SIG-M5 treated with dmso at 0.1 percent for 504 hours (cell line): Measurements from ENCODE around the gene IKZF3.
"Not testable (repeated sequence)": the region's sequence is repeated elsewhere in the genome, so short reads cannot be mapped to it uniquely, and the experiment has no call there.

Experiments
- DNase-seq: peaks from one replicate; lab custom pipeline; 2025; ENCODE audit not compliant: unreplicated experiment; lab: John Stamatoyannopoulos, UW

The IKZF3 gene

DNA sequence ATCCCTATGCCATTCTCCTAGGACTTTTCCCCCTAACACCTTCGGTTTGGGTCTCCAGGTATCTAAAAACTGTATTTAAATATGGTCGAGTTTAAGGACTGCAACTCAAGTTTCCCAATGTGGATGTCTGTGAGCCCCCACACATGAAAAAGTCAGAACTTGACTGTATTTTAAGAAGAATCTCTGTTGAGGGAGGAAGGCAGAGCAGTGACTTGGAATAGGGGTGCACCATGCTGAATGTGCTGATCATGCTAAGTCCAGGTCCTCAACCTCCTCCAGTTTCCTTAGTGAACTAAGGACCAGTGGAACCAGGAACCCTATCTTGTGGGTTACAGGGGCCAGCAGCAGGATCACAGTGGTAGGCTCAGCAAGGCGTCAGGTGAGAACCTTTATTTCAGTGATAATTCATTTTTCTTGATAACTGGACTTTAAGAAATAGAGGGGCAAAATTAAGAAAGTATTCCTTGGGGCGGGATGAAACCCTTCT lies 106.9 kb downstream of the IKZF3 start:
- DNase-seq, result no peak

DNA sequence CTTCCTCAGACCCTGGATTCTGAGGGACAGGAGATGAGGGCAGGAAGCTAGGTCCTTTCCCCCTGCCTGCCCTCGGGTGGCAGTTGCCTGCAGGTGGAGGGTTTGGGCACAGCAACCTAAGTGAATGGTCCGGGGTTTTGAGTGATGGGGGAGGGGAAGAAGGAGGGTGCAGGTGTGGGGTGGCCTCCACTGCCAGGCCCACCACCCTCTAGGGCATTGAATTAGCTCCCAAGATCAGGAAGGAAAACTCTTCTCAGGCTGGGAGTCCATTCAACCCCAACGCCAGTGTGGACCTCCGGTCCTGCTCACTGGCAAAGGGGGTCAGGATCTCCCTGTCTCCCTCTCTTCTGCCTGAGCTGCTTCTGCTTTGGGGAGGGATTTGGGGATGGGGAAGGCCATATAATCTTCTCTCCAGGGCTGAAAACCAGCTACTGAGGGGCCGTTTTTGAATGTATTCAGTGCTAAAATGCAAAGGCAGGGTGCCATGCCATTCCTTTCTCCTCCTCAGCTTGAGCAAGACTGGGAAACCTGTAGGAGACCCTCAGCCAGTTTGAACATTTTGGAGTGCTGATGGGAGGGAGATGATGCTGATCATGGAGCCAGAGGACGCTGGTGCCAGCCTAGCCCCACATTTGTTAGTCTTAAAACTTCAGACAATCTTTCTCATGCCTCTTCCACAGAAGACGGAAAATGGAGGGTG lies 107.6 kb downstream of the IKZF3 start:
- no peak for DNase-seq

DNA sequence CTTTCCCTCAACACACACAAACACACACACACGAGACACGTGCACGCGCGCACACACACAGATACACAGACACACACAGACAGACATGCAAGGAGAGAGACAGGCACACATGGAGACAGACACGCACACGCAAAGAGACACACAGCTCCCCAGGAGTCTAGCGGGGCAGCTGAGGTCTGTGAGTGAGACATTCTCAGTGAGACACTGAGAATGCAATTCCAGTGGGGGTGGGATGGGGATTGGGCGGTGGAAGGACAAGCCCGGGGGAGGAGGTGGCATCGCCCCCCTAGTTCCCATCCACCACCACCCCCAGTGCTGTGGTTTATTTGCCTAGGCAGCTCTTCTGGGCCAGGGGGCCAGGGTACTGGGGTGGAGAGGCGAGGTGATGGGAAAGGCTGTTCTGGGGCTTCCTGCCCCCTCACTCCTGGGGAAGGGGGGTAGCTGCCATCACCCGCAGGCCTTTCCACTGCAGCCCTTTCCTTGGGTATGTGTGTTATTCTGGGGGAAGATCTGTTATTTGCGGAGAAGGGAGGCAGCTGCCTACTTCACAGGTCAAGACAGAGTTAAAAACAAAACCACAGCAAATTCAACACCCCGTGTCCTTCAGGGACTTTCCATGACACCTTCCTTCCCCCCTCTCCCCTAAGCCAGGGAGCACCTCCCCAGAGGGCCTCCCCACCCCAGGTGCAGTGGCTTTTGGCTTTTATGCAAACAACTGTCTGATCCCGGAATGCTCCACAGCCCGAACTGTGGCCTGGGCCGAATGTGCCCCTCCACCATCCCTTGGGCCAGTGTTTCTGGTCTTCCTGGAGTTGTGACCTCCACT lies 108.3 kb downstream of the IKZF3 start:
- DNase-seq, result no peak

DNA sequence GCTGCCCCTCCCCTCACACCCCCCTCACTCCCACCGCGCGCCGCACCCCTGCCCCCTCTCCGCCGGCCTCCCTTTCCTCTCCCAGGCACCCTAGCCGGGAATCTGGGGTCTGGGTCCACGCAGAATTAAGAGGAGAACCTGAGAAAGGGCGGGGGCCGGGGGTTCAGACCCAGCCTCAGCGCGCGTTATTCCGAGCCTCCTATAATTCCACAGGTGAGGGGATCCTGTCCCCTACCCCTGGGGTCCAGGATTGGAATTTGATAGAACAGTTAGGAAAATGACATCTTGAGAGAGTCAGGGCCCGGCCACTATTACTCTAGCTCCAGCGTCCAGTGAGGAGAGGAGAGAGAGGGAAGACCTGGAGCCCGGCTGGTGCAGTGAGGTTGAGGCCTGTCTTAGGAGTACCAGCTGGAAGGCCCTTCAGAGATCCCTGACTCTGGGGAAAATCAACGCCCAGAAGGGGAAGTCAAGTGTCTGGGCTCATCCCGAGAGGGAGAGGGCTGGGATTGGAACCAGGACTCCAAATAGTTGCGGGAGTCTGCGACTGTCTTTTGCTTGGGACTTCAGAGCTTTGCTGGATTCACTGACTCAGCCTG lies 109.1 kb downstream of the IKZF3 start:
- DNase-seq, result no peak

DNA sequence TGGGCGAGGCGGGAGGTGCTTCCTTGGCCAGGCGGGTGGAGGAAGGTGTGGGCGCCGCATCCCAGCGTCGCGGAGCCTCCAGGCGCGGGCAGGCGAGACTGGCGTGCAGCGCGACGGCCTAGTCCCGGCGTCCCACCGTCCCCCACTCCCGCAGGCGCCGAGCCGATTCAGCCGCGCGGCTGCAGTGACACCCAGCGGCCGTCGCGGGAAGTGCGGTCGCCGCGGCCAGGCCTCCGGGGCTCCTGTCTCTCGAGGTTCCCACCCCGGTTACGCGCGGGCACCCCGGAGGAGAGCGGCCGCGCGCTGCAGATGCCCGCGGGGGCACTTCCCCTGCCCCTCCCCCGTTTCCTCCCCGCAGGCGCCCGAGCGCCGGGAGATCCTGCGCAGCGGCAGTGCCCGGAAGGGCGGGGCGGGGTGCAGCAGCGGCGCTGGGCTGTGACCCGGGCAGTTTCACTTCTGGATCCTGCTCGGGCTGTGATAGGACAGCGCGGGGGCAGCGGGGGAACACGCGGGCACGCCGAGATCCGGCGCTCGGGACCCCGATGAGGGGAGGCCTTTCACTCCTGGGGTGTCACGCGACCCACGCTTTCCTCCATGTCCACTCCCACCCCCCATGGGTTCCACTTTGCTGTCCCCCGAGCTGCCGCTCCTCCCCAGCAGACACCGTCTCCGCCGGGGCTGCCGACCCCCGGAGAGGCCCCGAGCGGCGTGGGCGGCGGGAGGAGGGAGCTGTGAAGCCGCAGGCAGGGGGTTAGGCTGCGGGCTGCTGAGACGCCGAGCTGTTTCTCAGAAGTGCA lies 109.8 kb downstream of the IKZF3 start:
- peak; percentile 95 for DNase-seq

DNA sequence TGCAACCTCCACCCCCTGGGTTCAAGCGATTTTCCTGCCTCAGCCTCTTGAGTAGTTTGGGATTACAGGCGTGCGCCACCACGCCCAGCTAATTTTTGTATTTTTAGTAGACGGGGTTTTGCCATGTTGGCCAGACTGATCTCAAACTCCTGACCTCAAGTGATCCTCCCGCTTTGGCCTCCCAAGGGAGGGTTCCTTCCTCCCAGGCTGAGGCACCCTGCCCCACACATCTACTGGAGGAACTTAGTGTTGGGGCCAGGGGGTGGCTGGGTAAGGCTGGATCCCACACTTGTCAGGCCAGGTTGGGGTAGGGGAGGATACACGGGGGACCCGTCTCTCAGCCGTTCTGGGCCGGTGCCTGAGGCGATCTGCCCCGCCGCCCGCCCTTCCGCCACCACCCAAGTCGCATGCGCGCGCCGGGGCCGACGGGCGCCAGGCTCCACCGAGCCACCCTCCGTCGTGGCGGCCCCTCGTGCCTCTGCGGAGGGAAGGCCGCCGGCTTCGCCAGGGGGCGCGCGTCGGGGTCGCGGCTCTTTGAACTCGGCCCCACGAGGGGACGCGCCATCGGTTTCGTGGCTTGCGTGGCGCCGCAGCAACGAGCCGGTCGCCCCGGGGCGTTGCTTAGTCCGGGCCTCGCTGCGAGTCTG lies 110.5 kb downstream of the IKZF3 start:
- DNase-seq, result no peak

DNA sequence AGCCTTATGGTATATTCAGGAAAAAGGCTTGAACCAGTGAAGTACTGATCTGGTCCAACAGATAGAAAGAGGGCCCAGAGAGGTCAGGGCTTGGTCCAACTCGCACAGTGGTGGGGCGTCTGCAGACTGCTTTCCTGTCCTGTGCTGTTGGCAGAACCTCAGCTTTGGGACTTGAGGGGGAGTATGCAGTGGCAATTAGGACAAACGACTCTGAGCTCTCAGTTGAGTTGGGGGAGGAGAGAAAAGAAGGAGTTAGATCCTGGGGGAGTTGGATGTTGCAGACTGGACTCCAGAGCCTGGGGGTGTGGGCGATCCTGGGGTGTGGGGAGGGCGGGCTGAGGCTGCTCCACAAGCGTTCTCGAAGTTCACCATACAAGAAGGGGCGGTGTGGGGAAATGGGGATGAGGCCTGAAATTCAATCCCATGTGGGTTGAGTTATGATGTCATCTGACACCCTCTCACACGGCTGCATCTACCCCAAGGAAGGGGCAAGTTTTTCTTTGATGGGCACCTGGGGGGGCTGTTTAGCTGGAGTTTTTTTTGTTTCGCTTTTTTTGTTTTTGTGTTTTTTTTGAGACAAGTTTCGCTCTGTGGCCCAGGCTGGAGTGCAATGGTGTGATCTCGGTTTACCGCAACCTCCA lies 111.8 kb downstream of the IKZF3 start:
- DNase-seq, result no peak

DNA sequence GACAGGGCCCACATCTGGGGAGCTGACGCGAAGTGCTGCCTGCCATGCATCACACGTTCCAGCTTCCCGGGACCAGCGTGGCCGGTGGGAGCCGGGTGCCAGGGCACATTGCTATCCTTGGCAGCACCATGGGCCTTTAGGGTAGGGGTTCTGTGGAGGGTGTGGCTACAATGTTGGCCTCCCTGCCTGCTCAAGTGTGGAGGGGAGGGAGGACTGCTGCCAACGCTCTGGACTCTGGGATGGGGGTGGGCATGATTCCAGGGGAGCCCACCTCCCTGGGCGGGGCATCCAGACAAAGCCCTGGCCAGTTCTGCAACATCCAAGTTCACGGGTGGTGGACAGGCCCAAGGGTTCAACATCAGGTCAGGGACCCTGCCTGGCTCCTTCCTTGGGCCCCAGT lies 112.5 kb downstream of the IKZF3 start:
- DNase-seq, result no peak

DNA sequence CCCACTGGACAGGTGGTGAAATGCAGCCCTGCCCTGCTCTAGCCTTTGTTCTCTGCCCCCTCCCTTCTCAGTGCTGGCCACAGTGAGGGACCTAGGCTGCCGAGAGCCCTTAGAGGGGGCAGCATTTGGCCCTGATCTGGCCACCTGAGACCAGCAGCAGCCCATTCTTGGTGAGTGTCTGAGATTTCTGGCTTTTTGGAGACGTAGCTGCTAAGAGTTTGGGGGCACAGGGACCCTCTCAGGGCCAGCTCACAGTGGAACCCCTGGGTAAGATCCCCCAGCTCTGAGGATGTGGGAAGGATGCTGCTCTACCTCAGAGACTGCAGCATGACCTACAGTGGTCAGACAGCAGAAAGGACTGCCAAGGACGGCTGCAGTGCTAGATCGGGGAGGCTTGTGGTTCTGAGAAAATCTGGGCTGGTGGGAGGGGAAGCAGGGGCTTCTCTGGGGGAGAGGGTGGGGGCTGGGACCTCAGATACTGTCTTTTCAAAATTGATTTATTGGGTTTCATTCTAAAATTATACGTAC lies 113.0 kb downstream of the IKZF3 start:
- no peak for DNase-seq

DNA sequence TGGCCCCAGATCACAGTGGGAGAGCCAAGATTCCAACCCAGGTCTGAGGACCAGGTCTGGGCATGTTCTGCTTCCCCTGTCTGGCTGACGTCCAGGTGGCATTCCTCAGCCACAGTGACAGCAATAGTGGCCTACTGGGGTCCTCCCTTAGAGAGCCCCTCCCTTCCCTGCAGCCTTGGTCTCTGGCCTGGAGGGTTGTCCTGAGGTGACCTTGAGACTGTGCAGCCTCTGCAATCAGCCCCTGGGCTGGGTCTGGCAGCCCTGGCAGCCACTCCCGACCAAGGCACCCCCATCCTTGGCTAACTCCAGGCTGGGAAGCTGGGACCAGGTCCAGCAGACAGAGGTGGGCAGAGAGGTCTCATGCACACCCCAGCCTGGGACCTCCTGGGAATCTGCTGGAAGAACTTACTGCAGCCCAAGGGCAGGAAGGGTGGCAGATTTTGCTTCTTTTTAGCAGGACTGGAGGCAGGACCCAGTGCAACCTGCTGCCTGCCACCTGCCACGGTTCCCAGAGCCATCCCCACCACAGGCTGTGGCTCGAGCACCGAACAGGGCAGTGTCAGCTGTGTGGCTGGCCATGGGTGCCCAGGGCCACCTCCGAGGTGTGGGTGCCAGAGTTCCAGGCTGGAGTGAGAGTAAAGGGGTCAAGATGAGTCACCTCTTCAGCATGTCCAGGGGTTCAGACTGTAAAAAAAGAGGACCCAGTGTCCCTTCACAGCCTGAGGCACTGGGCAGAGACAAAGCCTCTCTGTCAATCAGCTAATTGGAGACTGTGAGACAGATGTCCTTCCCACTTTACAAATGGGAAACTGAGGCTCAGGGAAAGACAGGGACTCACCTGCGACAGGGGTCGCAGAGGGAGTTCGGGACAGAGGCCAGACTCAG lies 113.7 kb downstream of the IKZF3 start:
- DNase-seq, result no peak

DNA sequence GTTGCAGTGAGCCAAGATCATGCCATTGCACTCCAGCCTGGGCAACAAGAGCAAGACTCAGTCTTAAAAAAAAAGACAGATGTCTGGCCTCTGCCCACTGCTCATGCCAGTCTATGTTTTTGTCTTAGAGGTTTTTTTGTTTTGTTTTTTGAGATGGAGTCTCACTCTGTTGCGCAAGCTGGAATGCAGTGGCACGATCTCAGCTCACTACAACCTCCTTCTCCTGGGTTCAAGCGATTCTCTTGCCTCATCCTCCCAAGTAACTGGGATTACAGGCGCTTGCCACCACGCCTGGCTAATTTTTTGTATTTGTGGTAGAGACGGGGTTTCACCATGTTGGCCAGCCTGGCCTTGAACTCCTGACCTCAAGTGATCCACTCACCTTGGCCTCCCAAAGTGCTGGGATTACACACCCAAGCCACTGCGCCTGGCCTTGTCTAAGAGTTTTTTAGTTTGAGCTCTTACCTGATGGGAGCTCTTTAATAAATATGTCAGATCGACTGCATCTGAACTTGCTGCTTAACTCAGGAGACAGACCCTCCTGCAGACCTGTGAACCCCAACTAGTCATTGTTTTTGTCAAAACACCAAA lies 115.6 kb downstream of the IKZF3 start:
- DNase-seq, result not testable (repeated sequence)

DNA sequence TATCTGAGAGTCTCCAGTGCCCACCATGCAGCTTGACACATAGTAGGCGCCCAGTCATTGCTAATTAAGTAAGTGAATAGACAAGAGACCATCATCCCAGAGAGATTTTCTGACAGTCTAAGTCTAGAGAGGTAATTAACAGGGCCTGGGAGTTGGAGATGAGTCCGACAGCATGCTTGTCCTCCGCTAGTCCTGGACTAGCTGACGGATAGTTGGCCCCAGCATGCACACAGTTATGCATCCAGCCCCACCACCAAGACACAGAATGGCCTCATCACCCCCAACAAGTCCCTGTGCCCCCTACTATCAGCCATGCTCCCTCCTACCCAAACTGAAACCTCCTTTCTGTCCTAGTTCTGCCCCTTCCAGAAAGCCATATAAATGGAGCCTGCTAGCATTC lies 116.4 kb downstream of the IKZF3 start:
- DNase-seq, result no peak

DNA sequence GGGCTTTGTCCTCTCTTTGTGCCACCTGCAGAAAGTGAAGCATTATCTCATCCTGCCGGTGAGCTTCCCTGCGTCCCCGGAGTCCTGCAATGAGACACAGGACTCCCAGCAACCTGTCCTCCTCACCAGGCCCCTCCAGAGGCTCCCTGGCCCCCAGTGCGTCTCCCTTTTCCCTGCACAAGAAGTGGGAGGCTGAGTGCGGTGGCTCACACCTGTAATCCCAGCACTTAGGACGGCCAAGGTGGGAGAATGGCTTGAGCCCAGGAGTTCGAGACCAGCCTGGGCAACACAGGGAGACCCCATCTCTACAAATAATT lies 118.0 kb downstream of the IKZF3 start:
- DNase-seq, result no peak

DNA sequence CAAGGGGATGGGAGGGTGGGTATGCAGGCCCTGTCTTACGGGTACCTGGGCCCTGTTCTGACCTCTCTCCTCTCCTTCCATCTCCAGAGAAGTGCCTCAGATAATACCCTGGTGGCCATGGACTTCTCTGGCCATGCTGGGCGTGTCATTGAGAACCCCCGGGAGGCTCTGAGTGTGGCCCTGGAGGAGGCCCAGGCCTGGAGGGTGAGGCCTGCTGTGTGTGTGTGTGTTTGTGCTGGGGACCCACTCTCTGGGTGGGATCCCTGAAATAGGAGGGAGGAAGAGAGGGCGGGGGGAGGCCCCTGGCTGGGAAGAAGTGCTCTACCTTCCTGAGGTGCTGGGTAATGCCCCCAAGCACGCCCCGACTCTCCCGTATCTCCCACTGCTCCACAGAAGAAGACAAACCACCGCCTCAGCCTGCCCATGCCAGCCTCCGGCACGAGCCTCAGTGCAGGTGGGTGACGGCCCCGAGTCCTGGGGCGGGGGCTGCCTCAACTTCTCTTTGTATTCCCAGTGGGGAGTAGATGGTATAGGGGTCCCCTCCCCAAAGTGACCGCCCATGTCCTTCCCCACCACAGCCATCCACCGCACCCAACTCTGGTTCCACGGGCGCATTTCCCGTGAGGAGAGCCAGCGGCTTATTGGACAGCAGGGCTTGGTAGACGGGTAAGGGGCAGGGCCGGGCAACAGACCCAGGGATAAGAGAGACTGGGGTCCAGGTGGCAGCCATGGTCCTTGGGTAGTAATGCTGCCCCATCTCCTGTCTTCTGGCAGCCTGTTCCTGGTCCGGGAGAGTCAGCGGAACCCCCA lies 118.6 kb downstream of the IKZF3 start:
- DNase-seq, result no peak

DNA sequence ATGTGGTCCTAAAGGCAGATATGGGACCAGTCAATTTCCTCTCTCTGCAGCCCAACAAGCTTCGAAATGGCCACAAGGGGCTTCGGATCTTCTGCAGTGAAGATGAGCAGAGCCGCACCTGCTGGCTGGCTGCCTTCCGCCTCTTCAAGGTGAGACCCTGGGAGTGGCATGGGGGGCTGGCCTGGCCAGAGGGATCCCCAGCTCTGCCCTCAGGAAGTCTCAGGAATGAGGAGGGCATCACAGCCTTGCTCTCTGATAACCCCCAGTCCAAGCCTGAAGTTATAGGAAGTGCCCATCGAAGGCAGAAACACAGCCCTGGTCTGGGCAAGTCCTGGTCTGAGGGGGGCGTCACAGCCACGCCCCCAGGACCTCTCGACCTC lies 119.3 kb downstream of the IKZF3 start:
- no peak for DNase-seq

DNA sequence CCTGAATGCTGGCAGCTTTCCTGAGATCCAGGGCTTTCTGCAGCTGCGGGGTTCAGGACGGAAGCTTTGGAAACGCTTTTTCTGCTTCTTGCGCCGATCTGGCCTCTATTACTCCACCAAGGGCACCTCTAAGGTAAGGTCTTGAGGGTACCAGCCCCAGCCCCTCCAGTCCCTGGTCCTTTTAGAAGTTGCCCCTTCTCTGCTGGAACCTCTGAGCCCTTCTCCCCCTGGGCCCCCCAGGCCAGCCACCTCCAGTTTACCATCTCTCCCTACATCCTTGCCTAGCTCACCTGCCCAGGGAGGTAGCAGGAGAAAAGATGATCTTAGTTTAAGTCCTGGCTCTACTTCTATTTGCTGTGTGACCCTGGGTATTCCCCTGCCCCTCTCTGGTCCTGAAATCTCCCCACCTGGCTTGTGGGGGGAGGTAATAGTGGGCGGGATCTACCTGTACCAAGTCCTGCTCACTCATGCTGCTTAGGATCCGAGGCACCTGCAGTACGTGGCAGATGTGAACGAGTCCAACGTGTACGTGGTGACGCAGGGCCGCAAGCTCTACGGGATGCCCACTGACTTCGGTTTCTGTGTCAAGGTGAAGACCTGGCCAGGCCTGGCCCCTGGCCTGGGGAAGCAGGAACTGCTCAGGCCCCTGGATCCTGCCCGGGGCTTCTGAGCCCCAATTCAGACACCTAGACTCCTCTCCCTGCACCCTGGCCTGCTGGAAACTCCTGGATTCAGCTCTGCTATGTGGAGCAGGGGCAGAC lies 119.9 kb downstream of the IKZF3 start:
- no peak for DNase-seq

DNA sequence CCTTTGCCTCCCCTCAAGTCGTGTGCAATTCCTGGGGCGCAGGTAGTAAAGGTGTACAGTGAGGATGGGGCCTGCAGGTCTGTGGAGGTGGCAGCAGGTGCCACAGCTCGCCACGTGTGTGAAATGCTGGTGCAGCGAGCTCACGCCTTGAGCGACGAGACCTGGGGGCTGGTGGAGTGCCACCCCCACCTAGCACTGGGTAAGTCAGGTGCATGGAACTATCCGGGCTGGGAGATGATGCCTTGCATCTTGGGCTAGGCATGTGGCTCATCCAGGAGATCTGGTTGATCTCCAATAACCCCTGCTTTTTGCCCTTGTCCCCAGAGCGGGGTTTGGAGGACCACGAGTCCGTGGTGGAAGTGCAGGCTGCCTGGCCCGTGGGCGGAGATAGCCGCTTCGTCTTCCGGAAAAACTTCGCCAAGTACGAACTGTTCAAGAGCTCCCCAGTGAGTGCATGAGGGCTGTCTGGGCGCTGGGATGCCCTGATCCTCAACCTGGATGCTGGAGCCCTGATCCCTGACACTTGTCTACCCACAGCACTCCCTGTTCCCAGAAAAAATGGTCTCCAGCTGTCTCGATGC lies 121.2 kb downstream of the IKZF3 start:
- DNase-seq, result no peak
